Endothelial cell of umbilical vein (primary cell): Measurements from ENCODE around the gene GNAL. TPM values are rescaled to one million over a fixed set of nuclear protein-coding genes. Genes with fewer than 3 reads are reported as not detected.

Experiments
- BruUV-seq: library from RNA; stranded (reverse); fragments of 400-500 nt; replicated peaks from 2 replicates; lab custom pipeline; 2021; lab: Mats Ljungman, UMichigan
- CTCF ChIA-PET: fragments of 300-600, 350-600 bp; sonication (Branson Sonifier 250); formaldehyde crosslinking; loops from one replicate; lab custom pipeline; 2021; ENCODE audit warnings: antibody characterized with exemption, inconsistent platforms; lab: Charles Lee
- POLR2A ChIA-PET: fragments of 300-600, 350-600 bp; sonication (Branson Sonifier 250); formaldehyde crosslinking; loops from one replicate; lab custom pipeline; 2021; ENCODE audit warnings: antibody characterized with exemption, inconsistent platforms; lab: Charles Lee
- DNase-seq: peaks from one replicate; pipeline ENCODE4 v3.0.0-alpha.2; 2011; ENCODE audit warnings: low read depth, low spot score
- FAIRE-seq: peaks from 2 replicates; lab custom pipeline; 2011; peaks lifted over from hg19 to GRCh38; lab: Jason Lieb, UNC
- H2AFZ ChIP-seq: 2 replicates; pipeline ENCODE4 v1.6.0; 2012; ENCODE audit warnings: low read depth, low read length, control low read depth, inconsistent platforms
- H3K27ac ChIP-seq: 2 replicates; pipeline ENCODE4 v1.5.1; 2011; ENCODE audit warnings: low read depth, mild to moderate bottlenecking, control low read depth, low read length, moderate library complexity; ENCODE audit not compliant: insufficient read depth
- H3K27me3 ChIP-seq, 2 experiments: 2 replicates each; pipeline versions ENCODE4 v1.6.0 to v1.6.1; 2011; ENCODE audit warnings: low read length in 2 of 2, mixed read lengths in 1 of 2; ENCODE audit not compliant: control insufficient read depth in 2 of 2, insufficient read depth in 2 of 2
- H3K36me3 ChIP-seq, 2 experiments: 2 replicates in 1 of 2; 3 replicates in 1 of 2; pipeline ENCODE4 v1.5.1; 2011; ENCODE audit warnings: low read length in 2 of 2, mild to moderate bottlenecking in 1 of 2, moderate library complexity in 1 of 2; ENCODE audit not compliant: control insufficient read depth in 2 of 2, insufficient read depth in 2 of 2; ENCODE audit errors: extremely low read depth in 1 of 2
- H3K4me1 ChIP-seq: 3 replicates; pipeline ENCODE4 v1.5.1; 2011; ENCODE audit warnings: mild to moderate bottlenecking, low read length; ENCODE audit not compliant: control insufficient read depth, insufficient read depth; ENCODE audit errors: extremely low read depth
- H3K4me2 ChIP-seq: 2 replicates; pipeline ENCODE4 v1.6.1; 2011; ENCODE audit warnings: low read length, control low read depth, mixed read lengths; ENCODE audit not compliant: insufficient read depth
- H3K4me3 ChIP-seq, 3 experiments: fragments of 200-600 bp in 1 of 3; sonication (generic), shearing (Covaris generic) in 1 of 3; replicated peaks in 1 of 3; 2 replicates each; pipeline ENCODE4 v1.5.1; 2011 to 2016; ENCODE audit warnings: control low read depth in 3 of 3, low read length in 3 of 3, mild to moderate bottlenecking in 2 of 3, inconsistent platforms in 1 of 3, low read depth in 1 of 3, moderate library complexity in 1 of 3; ENCODE audit not compliant: insufficient read depth in 1 of 3
- H3K79me2 ChIP-seq: 2 replicates; pipeline ENCODE4 v1.6.0; 2012; ENCODE audit warnings: low read length, inconsistent platforms; ENCODE audit not compliant: control insufficient read depth, insufficient read depth
- H3K9ac ChIP-seq: replicated peaks from 2 replicates; pipeline ENCODE3; 2011; ENCODE audit warnings: low read length, control low read depth; ENCODE audit not compliant: insufficient read depth; ENCODE audit errors: extremely low read depth
- H3K9me1 ChIP-seq: replicated peaks from 3 replicates; pipeline ENCODE4 v1.6.0; 2011; ENCODE audit warnings: mild to moderate bottlenecking, low read length; ENCODE audit not compliant: control insufficient read depth, insufficient read depth; ENCODE audit errors: extremely low read depth
- H3K9me3 ChIP-seq: replicated peaks from 2 replicates; pipeline ENCODE4 v1.5.1; 2012; ENCODE audit warnings: low read length, inconsistent platforms; ENCODE audit not compliant: control insufficient read depth, insufficient read depth
- H4K20me1 ChIP-seq: replicated peaks from 2 replicates; pipeline ENCODE3; 2011; ENCODE audit warnings: mild to moderate bottlenecking, low read length; ENCODE audit not compliant: control insufficient read depth, insufficient read depth; ENCODE audit errors: extremely low read depth
- EZH2 ChIP-seq: IDR thresholded peaks from 2 replicates; pipeline ENCODE4 v1.6.1; 2012; ENCODE audit warnings: borderline replicate concordance, low read depth, mild to moderate bottlenecking, moderate library complexity, low read length, inconsistent platforms; ENCODE audit not compliant: severe bottlenecking
- FOS ChIP-seq: IDR thresholded peaks from 2 replicates; pipeline ENCODE4 v1.6.1; 2011; ENCODE audit warnings: mild to moderate bottlenecking, low read length, moderate library complexity, borderline replicate concordance; ENCODE audit not compliant: insufficient read depth
- GATA2 ChIP-seq: IDR thresholded peaks from 2 replicates; pipeline ENCODE4 v1.7.0; 2011; ENCODE audit warnings: low read depth, mild to moderate bottlenecking, moderate library complexity, mixed read lengths, low read length; ENCODE audit not compliant: insufficient read length, insufficient read depth
- JUN ChIP-seq: IDR thresholded peaks from 2 replicates; pipeline ENCODE4 v1.6.1; 2011; ENCODE audit warnings: borderline replicate concordance, low read depth; ENCODE audit not compliant: insufficient read length, insufficient read depth
- MYC ChIP-seq: IDR thresholded peaks from one replicate; pipeline ENCODE4 v1.6.1; 2011; ENCODE audit warnings: mild to moderate bottlenecking, low read depth, low read length
- POLR2A ChIP-seq: IDR thresholded peaks from 2 replicates; pipeline ENCODE4 v1.6.1; 2012; ENCODE audit warnings: low read depth, mild to moderate bottlenecking, control low read depth, low read length
- POLR2AphosphoS5 ChIP-seq: IDR thresholded peaks from 2 replicates; pipeline ENCODE4 v1.6.1; 2012; ENCODE audit warnings: low read depth, mild to moderate bottlenecking, control low read depth, low read length, moderate library complexity; ENCODE audit not compliant: insufficient read depth
- dilution Hi-C: fragments of 300-500 bp; cut with MboI; formaldehyde crosslinking; loops from one replicate; pipeline ENCODE4 v1.15.0; 2019; ENCODE audit warnings: low sequenced_read_pairs; ENCODE audit not compliant: extremely low pct_ligation_motif_present
- intact Hi-C: fragments of 100-400 bp; cut with micrococcal nuclease; formaldehyde crosslinking; loops from one replicate; pipeline ENCODE4 v1.10.0; 2022
- polyA plus RNA-seq, 4 experiments: library from polyadenylated mRNA; depleted of rRNA in 3 of 4; stranded (reverse) in 3 of 4; unstranded in 1 of 4; fragments of >200 nt; gene quantifications; 2 replicates each; pipeline versions ENCODE4 v1.2.1 to v1.2.3, GENCODE V29; 2011 to 2012; ENCODE audit warnings: missing spikeins in 1 of 4
- total RNA-seq: library from RNA; stranded (reverse); gene quantifications from 2 replicates; pipeline ENCODE4 v1.2.3, GENCODE V29; 2021
- TF ChIP-seq, protein P1 (sequence below): IDR thresholded peaks from 2 replicates; pipeline ENCODE4 v1.6.1; 2011; ENCODE audit not compliant: insufficient read depth, insufficient read length
- TF ChIP-seq, protein P2 (sequence below), 2 donors: IDR thresholded peaks; 1 replicate in 1 of 2; 2 replicates in 1 of 2; pipeline ENCODE4 v1.5.1; 2011; ENCODE audit warnings: low read length in 2 of 2, mild to moderate bottlenecking in 2 of 2, moderate library complexity in 2 of 2, control low read depth in 1 of 2, inconsistent platforms in 1 of 2, low read depth in 1 of 2; ENCODE audit not compliant: insufficient read depth in 1 of 2; ENCODE audit errors: extremely low read depth in 1 of 2

GNAL gene
- total and polyA plus RNA-seq, 2 donors (not counting 3 experiments of a cell fraction or from before 2014, with no cell fraction given): 0.07 to 0.73 TPM

DNA sequence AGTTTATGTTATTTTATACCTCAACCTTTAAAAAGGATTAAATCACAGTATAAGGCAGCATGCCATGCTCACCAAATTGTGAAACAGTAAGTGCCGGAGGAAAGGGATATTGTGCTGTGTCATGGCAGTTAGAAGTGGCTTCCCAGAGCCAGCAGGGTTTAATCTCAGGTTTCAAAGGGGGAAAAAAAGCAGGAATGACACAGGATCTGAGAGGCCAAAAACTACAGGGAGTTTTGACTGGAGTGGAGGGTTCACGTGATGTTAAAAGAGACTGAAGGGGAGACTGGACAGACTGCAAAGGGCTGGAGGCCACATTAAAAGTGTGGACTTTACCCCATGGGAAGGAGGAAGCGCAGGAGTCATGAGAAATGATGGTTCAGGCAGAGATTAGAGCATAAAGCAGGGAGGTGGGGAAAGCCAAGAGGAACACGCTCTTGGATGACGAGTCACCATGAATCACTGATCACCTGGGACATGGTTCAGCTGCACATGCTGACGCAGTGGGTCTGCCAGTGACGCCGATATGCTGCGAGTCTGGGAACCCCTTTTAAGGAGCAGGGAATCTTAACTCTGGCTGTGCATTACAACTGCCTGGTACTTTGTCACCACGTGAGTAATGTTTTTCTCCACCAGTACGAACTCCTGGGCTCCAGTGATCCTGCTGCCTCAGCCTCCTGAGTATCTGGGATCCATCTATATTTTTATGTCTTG lies 168.3 kb downstream of the GNAL start:
- dilution Hi-C loops: no loop called here
- H3K9me3 ChIP-seq: no peaks in the 10 kb centered on the region
- H4K20me1 ChIP-seq: no peaks in the 10 kb centered on the region
- peak overlapping the region; percentile 67 for H3K9ac ChIP-seq
- DNase-seq (peak; percentile 71), FAIRE-seq (peak; percentile 69)
- peaks cover 11% of the 10 kb centered on the region for H3K79me2 ChIP-seq
- H3K4me3 ChIP-seq: no peak overlapping the region
- peak overlapping the region; percentile 1 for H2AFZ ChIP-seq
- no peaks in the 10 kb centered on the region for H3K27me3 ChIP-seq
- intact Hi-C loops: loop anchor here (10.0 kb wide), 1 partner anchor 123 kb away; no protein-coding TSS in a partner anchor
- CTCF ChIA-PET: no interaction called here
- H3K36me3 ChIP-seq: no peaks in the 10 kb centered on the region
- no peaks in the 10 kb centered on the region for H3K9me1 ChIP-seq
- BruUV-seq: TSS peak; percentile 85
- H3K4me2 ChIP-seq: peak overlapping the region; percentile 32
- POLR2A ChIA-PET: no interaction called here
- TF ChIP-seq JUN (peak; percentile 49), POLR2AphosphoS5 (peak; percentile 49), POLR2A (no peak), GATA2 (no peak), MYC (no peak), FOS (peak; percentile 52), EZH2 (no peak)
- TF ChIP-seq, protein P1, sequence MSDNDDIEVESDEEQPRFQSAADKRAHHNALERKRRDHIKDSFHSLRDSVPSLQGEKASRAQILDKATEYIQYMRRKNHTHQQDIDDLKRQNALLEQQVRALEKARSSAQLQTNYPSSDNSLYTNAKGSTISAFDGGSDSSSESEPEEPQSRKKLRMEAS: no peak
- TF ChIP-seq, protein P2, sequence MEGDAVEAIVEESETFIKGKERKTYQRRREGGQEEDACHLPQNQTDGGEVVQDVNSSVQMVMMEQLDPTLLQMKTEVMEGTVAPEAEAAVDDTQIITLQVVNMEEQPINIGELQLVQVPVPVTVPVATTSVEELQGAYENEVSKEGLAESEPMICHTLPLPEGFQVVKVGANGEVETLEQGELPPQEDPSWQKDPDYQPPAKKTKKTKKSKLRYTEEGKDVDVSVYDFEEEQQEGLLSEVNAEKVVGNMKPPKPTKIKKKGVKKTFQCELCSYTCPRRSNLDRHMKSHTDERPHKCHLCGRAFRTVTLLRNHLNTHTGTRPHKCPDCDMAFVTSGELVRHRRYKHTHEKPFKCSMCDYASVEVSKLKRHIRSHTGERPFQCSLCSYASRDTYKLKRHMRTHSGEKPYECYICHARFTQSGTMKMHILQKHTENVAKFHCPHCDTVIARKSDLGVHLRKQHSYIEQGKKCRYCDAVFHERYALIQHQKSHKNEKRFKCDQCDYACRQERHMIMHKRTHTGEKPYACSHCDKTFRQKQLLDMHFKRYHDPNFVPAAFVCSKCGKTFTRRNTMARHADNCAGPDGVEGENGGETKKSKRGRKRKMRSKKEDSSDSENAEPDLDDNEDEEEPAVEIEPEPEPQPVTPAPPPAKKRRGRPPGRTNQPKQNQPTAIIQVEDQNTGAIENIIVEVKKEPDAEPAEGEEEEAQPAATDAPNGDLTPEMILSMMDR (IDR thresholded peaks at IDR 0.05; ENCODE audit: extremely low read depth in 1 of 2, insufficient read depth in 1 of 2, low read depth in 1 of 2, low read length in 2 of 2): no peak
- peaks cover 41% of the 10 kb centered on the region for H3K4me1 ChIP-seq
- H3K27ac ChIP-seq: peak overlapping the region; percentile 83
